Measurements from ENCODE around the gene PTGIR. TPM values are rescaled to one million over a fixed set of nuclear protein-coding genes. Genes with fewer than 3 reads are reported as not detected.

PTGIR gene
- total RNA-seq, 4 donors from 2014 or later = 0.94 to 2.9 (median 2.3) TPM

GRCh38 chr19:46660551-46661019 lies 35.7 kb upstream of the PTGIR start:
- TF ChIP-seq, protein P1, sequence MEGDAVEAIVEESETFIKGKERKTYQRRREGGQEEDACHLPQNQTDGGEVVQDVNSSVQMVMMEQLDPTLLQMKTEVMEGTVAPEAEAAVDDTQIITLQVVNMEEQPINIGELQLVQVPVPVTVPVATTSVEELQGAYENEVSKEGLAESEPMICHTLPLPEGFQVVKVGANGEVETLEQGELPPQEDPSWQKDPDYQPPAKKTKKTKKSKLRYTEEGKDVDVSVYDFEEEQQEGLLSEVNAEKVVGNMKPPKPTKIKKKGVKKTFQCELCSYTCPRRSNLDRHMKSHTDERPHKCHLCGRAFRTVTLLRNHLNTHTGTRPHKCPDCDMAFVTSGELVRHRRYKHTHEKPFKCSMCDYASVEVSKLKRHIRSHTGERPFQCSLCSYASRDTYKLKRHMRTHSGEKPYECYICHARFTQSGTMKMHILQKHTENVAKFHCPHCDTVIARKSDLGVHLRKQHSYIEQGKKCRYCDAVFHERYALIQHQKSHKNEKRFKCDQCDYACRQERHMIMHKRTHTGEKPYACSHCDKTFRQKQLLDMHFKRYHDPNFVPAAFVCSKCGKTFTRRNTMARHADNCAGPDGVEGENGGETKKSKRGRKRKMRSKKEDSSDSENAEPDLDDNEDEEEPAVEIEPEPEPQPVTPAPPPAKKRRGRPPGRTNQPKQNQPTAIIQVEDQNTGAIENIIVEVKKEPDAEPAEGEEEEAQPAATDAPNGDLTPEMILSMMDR (IDR thresholded peaks at IDR 0.05; ENCODE audit: low read depth) = no peak

- TF ChIP-seq, protein P1 (IDR thresholded peaks at IDR 0.05; ENCODE audit: low read depth) = no peak
Measured at GRCh38 chr19:46660008-46660517, 35.2 kb upstream of the PTGIR start.

DNA sequence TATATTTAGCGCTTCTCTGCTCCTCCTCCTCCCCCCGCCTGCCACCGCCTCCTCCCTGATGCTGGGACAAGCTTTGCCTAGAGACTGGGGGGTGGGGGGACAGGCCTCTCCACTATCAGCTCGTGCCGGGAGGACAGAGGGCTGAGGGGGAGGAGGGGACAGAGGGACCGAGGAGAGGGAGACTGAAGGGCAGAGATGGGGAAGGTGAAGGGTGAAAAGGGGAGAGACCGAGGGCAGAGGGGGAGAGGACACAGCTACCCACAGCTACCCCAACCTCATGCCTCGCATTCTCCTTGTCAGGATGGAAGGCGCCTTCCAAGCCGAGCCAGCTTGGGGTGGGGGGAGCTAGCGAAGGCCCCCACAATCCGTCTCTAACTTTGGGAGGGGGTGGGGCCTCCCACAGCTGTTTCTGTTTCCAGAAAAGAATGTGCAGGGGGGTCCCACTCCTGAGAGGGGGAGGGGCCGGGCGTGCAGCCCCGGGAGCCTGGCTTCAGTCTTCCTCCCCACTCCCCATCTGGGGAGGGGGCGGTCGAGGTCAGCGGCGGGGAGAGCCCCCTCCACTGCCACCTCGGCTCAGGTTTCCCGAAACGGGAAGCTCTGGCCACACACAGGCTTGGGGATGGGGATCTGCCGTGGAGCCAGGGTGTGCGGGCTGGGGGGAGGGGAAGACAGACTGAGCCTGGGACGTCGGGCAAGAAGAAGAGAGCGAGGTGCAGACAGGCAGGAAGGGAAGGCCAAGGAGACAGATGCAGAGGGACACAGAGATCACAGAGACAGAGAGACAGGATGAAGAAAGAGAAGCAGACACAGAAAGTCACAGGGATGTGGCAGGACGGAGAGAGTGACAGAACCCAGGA lies 34.5 kb upstream of the PTGIR start:
- TF ChIP-seq, protein P1 (IDR thresholded peaks at IDR 0.05; ENCODE audit: low read depth) = no peak

- TF ChIP-seq, protein P1 (IDR thresholded peaks at IDR 0.05; ENCODE audit: low read depth) = no peak
Measured at GRCh38 chr19:46656541-46656940, 31.7 kb upstream of the PTGIR start.

GRCh38 chr19:46654621-46655152 lies 29.8 kb upstream of the PTGIR start:
- TF ChIP-seq, protein P1 (IDR thresholded peaks at IDR 0.05; ENCODE audit: low read depth) = no peak

DNA sequence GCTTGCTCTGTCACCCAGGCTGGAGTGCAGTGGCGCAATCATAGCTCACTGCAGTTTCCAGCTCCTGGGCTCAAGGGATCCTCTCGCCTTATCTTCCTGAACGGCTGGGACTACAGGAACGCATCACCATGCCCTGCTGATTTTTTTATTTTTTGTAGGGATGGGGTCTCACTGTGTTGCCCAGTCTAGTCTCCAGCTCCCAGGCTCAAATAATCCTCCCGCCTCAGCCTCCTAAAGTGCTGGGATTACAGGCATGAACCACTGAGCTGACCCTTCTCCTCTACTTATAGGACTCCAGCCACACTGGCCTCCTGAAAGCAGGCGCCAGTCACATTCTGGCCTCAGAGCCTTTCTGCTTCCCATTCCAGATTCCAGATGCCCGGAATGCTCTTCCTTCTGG lies 25.6 kb upstream of the PTGIR start:
- TF ChIP-seq, protein P1 (IDR thresholded peaks at IDR 0.05; ENCODE audit: low read depth) = no peak

All from subcutaneous adipose tissue (tissue), 4 donors.